AG09319 (cell line): ENCODE measurements around the gene C20orf96.

Experiments used
- DNase-seq: peaks from one replicate; pipeline ENCODE4 v3.0.0-alpha.2; 2010; ENCODE audit warnings: low read depth; ENCODE audit errors: extremely low read depth
- CTCF ChIP-seq: IDR thresholded peaks from 2 replicates; pipeline ENCODE4 v1.5.1; 2011; ENCODE audit warnings: low read depth, mild to moderate bottlenecking, inconsistent platforms, low read length, moderate library complexity

Gene C20orf96

GRCh38 chr20:276620-277495, 13.7 kb downstream of the C20orf96 start:
- no peak for DNase-seq
- TF ChIP-seq CTCF = no peak

- no peak for DNase-seq
- no peak for TF ChIP-seq CTCF
Observed at GRCh38 chr20:275791-276190, 14.8 kb downstream of the C20orf96 start.

- no peak for DNase-seq
- no peak for TF ChIP-seq CTCF
Observed at GRCh38 chr20:273884-274283, 16.7 kb downstream of the C20orf96 start.

- no peak for TF ChIP-seq CTCF
- no peak for DNase-seq
Observed at GRCh38 chr20:272718-273117, 17.8 kb downstream of the C20orf96 start.

GRCh38 chr20:271528-271927, 19.0 kb downstream of the C20orf96 start:
- no peak for TF ChIP-seq CTCF
- no peak for DNase-seq

- no peak for DNase-seq
Observed at GRCh38 chr20:271069-271468, 19.5 kb downstream of the C20orf96 start.

More at GRCh38 chr20:271069-271468, 19.5 kb downstream of the C20orf96 start:
- TF ChIP-seq CTCF = no peak
